CD1c-positive myeloid dendritic cell (primary cell): ENCODE data around the gene RPAIN.
A peak's percentile ranks its signal among the peaks of the same experiment; 100 is the strongest.

Experiments used
- DNase-seq: peaks from one replicate; pipeline ENCODE4 v3.0.0-alpha.2; 2016; ENCODE audit errors: extremely low spot score

RPAIN gene, protein sequence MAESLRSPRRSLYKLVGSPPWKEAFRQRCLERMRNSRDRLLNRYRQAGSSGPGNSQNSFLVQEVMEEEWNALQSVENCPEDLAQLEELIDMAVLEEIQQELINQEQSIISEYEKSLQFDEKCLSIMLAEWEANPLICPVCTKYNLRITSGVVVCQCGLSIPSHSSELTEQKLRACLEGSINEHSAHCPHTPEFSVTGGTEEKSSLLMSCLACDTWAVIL

DNA sequence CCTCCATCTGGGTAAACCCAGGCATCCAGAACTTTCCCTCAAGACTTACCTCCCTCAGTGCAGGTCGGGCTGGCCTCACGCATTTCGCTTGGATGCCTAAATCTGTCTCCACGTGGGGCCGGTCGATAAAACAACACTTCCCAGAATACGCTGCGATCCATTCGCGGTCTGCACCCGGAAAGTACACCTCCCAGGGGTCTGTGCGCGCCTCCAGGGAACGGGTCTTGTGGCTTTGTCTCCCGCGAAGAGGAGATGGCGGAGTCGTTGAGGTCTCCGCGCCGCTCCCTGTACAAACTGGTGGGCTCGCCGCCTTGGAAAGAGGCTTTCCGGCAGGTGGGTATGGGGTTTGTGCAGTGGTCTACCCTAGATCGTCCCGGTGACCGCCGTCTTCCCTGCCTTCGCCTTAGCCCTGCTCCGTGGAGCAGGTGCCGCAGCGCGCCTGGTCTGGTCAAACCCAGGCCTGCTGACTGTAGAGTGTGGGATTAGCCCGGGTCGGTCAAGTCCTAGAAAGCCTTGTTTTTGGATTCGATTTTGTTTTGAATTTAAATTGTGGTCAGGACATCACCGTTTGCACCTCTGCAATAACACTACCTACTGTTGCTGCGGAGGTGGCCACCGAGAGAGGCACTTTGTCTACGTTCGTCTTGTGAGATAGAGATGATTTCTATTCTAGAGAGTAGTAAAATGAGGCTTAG lies at the start of gene RPAIN:
Gene RPAIN (plus strand): TSS at position 224 of the 695 bp plus-strand sequence. CDS start 29 bp downstream, at position 253.
- peak; percentile 92 for DNase-seq

DNA sequence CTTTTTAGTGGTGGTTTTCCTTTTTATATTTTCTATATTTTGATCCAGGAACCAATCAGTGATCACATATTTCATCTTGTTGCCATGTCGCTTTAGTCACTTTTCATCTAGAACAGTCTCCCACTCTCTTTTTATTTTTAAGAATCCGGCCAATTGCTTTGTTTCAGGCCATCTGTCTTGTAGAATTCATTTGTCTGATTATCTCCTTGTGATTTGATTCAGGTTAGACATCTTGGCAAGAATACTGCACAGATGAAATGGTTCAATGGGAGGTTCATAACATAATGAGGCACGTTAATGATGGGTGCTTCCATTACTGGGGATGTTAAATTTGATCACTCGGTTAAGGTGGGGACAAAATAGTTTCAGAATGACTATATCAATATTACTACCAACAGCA lies 49.6 kb upstream of the RPAIN start:
- DNase-seq, result no peak

DNA sequence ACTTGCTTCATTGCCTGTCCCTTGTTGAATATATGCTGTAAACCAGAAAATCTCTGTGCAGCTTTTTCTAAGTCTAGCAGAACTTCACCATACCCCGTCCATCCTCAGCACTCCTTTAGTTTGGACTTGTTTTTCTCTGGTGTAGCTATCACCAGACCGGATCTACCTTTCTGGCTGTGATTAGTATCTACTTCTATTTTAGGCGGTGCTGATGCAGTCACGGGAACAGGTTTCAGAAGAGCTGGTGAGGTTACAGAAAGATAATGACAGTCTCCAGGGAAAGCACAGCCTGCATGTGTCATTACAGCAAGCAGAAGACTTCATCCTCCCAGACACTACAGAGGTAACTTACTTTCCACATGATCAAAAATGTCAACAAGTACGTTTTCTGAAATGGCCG lies 46.9 kb upstream of the RPAIN start:
- DNase-seq, result no peak

DNA sequence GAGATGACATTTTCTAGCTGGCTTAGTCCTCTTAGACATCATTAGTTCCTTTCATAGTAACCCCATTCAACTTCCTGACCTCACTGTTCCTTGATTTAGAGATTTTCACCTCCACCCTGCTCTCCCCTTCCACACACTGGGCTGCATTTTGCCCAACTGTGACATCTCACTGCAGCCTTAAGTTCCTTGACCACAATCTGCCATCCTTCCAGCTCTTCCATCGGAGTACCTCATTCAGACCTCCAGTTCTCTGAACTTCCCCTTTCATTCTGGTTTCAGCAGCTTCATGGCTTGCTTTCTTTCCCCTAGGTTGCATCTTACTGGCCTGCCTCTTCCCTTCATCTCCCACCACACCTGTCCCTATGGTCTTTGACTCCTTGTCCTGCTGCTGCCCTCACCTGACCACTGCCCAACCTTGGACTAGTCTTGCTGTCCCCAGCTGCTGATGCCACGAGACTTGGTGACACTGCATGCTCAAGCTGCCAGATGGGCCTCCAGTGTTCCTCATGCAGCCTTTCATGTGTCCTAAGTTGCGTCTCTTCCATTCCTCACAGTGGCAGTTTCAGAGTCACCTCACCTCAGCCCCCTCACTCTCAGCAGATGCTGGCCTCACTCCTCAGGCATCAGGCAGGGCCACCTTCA lies 41.3 kb upstream of the RPAIN start:
- no peak for DNase-seq

DNA sequence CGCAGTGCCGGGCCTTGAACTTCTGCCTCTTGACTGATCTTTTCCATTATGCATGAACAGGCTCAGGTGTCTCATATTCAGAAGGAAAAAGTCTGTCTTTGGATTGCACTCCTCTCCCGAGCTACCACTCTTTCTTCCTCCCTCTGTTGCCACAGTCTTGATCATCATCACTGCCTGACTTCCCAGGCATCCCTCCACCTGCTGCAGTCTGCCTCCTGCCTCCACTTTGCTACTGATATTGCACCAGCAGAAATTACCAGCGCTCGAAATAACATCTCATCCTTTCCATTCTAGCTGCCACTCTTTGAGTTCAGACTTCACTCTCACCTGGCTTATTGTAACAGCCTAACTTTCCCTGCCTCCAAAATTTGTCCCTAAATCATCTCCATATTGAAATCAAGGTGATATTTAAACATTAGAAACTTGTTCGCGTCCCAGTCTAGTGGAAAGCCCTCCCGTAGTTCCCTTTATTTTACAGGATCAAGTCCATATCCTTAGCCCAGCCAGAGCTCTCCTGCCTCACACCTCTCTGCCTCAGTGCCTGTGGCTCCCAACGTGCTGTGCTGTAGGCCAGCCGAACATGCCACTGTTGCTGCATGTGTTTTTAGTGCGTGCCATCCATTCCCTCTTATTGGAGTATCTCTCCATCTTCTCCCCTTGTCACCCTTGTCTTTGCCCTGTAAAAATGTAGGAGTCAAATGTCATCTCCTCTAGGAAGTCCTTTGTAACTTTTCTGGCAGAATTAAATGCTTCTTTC lies 40.5 kb upstream of the RPAIN start:
- no peak for DNase-seq

DNA sequence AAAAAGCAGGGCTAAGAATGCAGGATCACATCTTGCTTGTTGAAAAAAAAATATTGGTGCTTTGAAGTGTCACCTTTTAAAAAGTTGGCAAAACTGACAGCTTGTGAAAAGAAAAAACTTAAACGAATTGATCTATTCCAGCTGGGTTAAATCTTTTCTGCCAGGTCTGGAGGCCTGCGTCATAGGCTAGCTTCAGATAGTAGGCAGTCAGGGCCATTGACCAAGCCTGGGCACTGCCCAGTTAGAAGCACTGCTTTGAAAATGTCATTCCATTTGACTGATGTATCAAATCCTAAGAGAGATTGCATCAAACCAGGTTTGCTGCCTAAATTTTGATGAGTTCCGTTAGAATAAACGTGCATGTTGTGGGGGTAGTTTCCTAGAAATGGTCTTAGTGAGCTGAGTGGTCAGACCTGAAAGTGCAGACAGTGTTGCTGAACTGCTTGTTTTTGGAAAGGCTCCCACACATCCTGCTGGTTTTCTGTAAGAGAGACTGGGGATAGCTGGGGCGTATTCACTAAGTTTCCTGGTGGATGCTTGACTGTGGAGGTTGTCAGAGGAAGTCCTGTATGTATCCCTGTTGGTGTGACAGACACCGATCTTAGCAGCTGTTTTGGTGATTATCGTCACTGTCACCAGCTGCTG lies 39.4 kb upstream of the RPAIN start:
- no peak for DNase-seq

DNA sequence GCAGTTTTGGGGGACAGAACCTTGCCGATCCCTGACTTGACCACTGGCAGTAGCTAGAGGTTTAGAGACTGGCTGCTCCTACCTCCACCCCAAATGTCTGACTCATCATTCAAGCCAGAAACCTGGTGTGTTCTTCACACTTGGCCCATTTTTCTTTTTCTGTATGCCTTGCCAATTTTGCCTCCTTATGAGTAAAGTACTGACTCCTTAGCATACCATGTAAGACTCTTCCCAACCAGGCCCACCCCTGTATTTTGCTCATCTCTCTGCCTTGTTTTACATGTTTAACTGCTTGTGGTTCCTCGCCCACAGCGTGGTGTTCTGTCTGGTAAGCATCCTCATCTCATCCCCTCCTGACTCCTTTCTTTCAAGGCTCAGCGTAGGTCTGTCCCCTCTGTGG lies 38.4 kb upstream of the RPAIN start:
- DNase-seq, result no peak

DNA sequence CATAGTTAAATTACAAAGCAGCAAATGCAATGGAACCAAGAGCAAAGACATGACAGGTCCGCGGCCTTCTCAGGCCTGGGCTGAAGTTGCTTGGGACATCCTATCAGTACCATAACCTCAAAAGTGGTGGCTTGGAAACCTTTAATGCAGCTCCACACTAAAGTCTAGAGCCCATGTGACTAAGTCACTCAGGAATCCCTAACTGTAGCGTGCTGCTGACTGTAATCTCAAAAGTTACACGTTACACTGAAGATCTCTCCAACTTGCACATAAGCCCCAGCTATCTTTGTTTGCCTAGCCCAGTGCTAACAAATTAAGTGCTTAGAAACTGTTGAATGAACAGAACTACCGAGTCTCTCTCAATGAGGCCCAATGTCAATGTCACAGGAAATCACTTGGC lies 28.3 kb upstream of the RPAIN start:
- no peak for DNase-seq

DNA sequence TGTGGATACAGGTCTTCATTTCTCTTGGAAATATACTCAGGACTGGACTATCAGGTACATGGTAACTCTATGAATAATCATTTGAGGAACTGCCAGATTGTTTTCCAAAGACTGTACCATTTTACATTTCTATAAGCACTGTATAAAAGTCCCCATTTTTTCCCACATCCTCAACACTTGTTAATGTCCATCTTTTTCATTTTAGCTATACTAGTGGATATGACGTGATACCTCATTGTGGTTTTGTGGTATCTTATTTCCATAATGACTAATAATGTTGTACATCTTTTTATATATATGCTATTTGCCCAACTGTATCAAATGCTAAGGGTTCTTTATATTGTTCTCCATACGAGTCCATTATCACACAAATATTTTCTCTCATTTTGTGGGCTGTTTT lies 23.4 kb upstream of the RPAIN start:
- no peak for DNase-seq

DNA sequence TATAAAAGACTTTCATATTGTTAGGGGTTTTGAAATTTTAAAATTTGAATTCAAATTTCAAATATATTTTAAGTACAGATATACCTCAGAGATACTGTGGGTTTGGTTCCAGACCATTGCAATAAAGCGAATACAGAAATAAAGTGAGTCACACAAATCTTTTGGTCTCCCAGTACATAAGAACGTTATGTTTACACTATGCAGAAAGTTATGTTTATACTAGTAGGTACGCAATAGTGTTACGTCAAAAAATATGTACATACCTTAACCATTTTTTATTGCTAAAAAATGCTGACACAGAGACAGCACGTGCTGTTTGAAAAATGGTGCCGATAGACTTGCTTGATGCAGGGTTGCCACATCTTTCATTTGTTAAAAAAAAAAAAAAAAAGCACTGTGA lies 20.2 kb upstream of the RPAIN start:
- DNase-seq, result no peak

DNA sequence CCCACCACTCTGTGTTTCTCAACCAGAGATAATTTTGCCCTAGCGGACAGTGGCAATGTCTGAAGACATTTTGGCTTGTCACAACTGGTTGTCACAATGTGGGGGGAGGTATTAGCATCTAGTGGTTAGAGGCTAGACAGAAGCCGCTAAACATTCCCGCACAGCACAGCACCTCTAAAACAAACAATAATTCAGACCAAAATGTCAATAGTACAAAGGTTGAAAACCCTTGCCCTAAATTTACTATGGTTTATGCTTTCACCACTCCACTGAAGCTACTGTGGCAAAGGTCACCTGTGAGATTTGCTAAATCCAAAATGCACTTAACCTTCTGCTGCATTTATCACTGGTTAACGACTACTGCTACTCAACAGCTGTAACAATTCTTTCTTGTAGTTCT lies 14.6 kb upstream of the RPAIN start:
- DNase-seq, result no peak

DNA sequence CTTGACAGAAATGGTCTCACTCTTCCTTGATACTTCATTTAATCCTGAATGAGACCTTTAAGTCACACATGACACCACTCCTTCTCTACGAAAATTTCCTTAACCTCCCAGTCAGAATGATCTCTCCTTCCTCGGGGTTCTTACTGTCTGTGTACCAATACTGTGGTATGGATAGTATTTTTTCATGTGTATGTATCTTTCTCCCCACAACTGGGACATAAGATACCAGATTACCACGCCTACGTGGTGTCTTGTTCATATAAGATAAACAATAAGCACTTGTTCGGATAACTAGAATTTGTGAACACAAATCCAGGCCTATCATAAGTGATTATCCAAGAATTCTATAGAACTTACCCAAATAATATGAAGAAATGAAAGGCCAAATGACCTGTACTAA lies 11.8 kb upstream of the RPAIN start:
- no peak for DNase-seq

DNA sequence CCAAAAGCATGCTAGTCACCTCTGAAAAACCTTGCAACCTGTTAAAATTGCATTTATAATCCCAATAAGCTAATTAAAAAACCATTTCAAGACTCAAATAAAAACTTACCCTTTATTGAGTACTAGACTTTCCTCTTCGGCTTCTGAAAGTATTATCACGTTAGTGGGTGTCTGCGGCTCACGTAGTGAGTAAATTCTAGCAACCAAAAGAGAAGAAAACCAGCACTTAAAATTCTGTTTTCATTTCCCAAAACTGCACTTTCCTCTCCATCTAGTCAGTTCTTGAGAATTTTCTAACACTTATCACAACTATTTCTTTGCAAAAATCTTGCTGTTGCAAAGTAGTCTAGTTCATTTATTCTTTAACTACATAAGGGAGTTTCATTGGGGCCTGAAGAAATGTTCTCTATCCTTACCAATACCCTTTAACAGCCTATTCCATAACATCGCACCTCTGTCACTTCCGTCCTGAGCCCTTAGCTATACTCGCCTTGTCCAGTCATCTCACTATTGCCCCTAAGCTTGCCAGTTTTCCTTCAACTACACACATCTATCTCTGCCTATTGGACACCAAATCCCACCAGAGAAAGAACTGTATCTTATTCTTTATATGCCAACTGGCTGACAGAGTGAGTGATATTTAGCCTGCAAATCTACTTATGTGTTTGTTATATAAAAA lies 9.2 kb upstream of the RPAIN start:
- no peak for DNase-seq

DNA sequence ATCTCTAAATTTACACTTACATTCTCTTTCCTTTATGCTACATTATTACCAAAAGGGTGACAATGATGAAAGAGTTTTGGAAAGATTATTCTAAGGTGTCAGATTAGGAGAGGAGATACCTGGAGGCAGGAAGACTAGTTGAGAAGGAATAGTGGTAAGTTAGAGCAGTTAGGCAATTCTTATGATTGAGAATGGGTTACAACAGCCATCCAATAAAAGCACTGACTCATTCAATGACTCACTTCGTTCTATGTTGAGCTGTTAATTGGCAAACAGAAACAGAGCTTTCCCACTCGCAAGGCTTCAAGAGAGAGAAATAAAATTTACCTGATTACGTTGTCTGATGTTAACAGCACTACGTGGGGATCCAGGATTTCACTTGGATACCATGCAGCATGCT lies 6.3 kb upstream of the RPAIN start:
- no peak for DNase-seq

DNA sequence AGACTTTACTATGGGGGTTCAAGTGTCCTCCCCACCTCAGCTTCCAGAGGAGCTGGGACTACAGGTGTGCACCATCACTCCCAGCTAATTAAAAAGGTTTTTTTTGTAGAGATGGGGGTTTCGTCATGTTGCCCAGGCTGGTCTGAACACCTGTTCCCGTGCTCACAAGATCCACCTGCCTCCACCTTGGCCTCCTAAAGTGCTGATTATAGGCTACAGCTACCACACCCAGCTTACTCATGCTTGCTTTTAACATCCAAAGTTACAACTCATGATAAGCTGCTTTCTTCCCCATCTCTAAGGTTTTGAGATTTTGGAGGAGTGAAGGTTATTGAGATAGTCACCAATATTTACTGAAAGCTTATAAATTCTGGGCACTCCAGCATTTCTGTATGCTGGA lies 3.1 kb upstream of the RPAIN start:
- no peak for DNase-seq

DNA sequence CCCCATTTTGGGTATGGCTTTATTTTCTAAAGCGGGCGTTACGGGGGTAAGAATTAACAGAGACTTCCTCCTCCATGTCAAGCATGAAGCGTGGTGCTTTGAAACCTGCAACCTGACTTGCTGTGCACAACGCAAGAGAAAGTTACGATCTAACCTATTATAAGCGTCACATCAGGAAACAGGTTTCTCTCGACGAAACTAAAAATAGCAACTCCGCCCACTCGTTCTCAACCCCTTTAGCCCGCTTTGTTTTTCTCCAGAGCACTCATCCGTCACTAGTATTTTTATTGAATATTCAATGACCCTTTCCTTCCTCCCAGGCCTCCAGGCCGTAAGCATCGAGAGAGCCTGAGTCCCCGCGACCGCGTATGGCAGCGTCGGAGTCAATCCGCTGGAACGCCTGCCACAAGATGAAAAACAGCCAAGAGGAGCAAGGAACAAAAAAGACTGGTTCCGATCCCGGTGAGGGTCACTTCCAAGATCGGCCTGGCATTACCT lies 1.1 kb upstream of the RPAIN start:
- peak; percentile 80 for DNase-seq

DNA sequence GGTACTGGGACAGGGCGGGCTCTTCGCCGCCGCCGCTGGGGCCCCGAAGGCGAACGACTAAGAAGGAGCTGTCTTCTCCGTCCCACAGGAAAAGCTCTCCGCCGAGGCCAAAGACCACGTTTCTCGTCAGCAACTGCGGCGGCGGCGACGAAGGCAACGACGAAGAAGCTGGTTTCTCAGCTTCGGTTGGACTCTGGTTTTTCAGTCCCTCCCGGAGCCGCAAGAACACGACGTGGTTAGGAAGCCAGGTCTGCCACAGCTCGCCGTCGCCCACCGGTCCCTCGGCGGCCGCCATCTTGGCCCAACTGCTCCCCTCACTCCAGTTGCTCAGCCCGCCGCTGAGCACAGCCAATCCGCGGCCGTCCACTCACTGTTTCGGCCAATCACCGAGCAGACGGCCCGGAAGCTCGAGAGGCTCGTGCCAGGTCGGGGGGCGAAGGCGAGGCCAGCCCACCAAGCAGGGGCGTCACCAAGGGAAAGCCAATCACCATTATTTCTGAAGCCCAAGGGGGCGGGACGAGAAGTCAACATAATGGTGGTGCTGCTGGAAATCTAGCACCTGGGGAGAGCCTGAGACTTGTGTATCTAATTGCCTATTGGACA lies 525 bp upstream of the RPAIN start, which contains the start of gene NUP88:
Gene NUP88 (minus strand): TSS at position 307 of the 603 bp plus-strand sequence. CDS start 12 bp downstream, at position 295.
- peak; percentile 98 for DNase-seq

DNA sequence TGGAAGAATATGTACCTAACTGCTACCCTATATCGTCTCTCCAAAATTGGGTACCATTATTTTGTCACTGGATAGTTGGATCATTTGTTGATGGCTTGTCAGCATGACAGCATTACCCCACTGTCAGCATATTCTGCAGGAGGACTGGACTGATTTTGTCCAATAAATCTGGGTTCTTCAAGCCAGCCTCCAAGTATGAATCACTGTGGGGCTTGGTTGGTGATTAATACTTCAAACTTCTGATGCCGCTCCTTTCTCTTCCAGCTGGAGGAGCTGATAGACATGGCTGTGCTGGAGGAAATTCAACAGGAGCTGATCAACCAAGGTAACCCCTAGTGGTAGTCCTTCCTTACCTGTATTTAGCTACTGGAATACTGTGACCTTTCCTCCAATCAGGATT lies 2.5 kb downstream of the RPAIN start:
- no peak for DNase-seq

DNA sequence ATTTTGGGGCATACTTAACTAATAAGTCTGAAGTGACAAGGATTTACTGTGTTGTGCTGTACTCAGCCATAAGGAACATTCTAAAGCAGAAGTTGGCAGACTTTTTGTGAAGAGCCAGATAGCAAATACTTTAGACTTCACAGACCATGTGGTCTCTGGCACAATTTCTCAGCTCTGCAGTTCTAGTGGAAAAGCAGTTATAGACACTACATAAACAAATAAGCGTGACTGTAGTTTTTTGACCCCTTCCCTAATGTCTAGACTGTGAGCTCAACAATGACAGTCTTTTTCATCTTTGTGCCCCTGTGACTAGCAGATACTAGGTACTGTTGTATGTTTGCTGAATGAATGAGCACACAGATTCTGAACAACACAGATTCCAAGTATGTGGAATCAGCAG lies 4.9 kb downstream of the RPAIN start:
- DNase-seq, result no peak

DNA sequence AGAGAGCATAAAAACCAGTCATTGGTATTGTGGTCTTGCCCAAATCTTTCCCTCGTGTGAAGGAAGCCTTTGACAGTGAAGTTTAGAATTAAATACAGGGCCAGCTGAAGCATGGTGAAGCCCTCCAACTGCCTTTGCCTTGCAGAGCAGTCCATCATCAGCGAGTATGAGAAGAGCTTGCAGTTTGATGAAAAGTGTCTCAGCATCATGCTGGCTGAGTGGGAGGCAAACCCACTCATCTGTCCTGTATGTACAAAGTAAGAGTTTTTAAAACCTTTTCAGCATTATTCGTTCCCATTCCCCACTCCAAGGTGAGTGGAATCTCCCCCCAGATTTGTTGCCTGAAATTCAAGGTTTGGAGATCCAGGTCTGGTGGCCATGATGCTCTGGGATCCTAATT lies 5.8 kb downstream of the RPAIN start:
- no peak for DNase-seq
